Measurements from ENCODE around the gene SMIM28. TPM values are rescaled to one million over a fixed set of nuclear protein-coding genes. Genes with fewer than 3 reads are reported as not detected.

Gene SMIM28
- total RNA-seq, 1 experiment from 2014 or later, result not detected

DNA sequence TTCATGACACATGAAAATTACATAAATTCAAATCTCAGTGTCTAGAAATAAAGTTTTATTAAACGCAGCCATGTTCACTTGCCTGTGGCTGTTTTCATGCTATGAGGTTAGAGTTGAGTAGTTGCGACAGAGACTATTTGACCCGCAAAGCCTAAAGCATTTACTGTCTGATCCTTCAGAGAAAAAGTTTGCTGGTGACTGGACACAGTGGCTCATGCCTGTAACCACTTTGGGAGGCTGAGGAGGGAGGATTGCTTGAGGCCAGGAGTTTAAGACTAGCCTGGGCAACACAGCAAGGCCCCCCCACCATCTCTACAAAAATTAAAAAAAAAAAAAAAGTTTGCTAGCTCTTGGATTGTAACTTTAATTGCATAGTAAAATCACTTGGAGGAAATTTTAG, 9.2 kb downstream of the SMIM28 start:
- ChIA-PET CTCF (no interaction called here), POLR2A (no interaction called here)
- Mint-ChIP-seq H3K4me1 (ENCODE audit: insufficient read depth, unreplicated experiment) (no peaks in the 10 kb centered on the region), H3K4me3 (ENCODE audit: unreplicated experiment) (no peak overlapping the region), H3K27me3 (ENCODE audit: insufficient read depth, unreplicated experiment) (no peaks in the 10 kb centered on the region), H3K9me3 (ENCODE audit: unreplicated experiment) (no peaks in the 10 kb centered on the region), H3K27ac (ENCODE audit: low read depth, unreplicated experiment) (no peak overlapping the region), H3K36me3 (ENCODE audit: insufficient read depth, unreplicated experiment) (no peaks in the 10 kb centered on the region)
- intact Hi-C loops (cut with micrococcal nuclease), result no loop called here
- TF ChIP-seq, protein P1, sequence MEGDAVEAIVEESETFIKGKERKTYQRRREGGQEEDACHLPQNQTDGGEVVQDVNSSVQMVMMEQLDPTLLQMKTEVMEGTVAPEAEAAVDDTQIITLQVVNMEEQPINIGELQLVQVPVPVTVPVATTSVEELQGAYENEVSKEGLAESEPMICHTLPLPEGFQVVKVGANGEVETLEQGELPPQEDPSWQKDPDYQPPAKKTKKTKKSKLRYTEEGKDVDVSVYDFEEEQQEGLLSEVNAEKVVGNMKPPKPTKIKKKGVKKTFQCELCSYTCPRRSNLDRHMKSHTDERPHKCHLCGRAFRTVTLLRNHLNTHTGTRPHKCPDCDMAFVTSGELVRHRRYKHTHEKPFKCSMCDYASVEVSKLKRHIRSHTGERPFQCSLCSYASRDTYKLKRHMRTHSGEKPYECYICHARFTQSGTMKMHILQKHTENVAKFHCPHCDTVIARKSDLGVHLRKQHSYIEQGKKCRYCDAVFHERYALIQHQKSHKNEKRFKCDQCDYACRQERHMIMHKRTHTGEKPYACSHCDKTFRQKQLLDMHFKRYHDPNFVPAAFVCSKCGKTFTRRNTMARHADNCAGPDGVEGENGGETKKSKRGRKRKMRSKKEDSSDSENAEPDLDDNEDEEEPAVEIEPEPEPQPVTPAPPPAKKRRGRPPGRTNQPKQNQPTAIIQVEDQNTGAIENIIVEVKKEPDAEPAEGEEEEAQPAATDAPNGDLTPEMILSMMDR (IDR thresholded peaks at IDR 0.05; ENCODE audit: unreplicated experiment), result no peak
- no peak for DNase-seq (ENCODE audit: unreplicated experiment)
- no TSS peak for BruUV-seq (replicated peaks)

DNA sequence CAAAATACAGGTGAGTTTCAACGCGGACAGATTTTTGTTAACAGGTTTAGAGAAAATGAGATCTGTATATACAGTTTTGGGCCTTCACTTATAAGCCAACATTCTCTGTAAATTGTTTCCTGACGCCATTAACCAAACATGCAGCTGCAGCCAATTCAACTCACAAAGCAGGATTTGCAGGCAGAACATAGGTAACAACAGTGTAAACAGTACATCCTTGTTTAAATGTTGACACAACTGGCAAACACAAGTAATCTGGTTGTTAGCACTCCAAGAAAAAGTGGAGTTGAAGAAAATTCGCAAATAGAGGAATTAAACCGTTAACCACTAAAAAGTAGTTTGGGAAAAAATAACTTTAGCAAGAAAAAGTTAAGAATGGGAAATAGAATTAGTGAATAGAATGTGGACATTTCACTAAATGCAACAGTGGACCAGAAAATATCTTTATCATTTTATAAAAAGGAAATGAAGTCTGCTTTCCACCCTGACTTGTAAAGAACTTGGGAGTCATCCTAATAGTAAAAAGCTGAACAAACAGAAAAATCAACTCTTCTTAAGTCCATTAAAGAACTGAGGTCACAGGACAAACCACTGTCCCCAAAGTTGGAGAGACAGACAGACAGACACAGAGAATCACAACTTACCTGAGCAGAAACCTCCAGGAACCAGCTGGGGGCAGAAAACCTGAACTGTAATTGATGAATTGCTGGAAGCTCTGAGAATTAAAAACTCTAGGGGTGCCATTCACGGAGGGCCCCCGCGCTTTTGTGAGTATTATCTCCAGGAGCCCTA, 10.1 kb downstream of the SMIM28 start:
- DNase-seq (ENCODE audit: unreplicated experiment), result no peak
- intact Hi-C loops (cut with micrococcal nuclease), result no loop called here
- Mint-ChIP-seq H3K4me1 (ENCODE audit: insufficient read depth, unreplicated experiment) (no peaks in the 10 kb centered on the region), H3K4me3 (ENCODE audit: unreplicated experiment) (no peak overlapping the region), H3K36me3 (ENCODE audit: insufficient read depth, unreplicated experiment) (no peaks in the 10 kb centered on the region), H3K9me3 (ENCODE audit: unreplicated experiment) (no peaks in the 10 kb centered on the region), H3K27ac (ENCODE audit: low read depth, unreplicated experiment) (no peak overlapping the region), H3K27me3 (ENCODE audit: insufficient read depth, unreplicated experiment) (no peaks in the 10 kb centered on the region)
- ChIA-PET POLR2A (interaction anchor here (1.0 kb wide), 1 partner anchor 17 kb away, joined by 3 read pairs; the partner anchor contains the start of gene HEBP2), CTCF (interaction anchor here (0.8 to 1.2 kb wide), 2 partner anchors 28 to 122 kb away, joined by 3 read pairs; no protein-coding TSS in a partner anchor)
- BruUV-seq (replicated peaks), result no TSS peak
- TF ChIP-seq, protein P1 (IDR thresholded peaks at IDR 0.05; ENCODE audit: unreplicated experiment), result no peak

DNA sequence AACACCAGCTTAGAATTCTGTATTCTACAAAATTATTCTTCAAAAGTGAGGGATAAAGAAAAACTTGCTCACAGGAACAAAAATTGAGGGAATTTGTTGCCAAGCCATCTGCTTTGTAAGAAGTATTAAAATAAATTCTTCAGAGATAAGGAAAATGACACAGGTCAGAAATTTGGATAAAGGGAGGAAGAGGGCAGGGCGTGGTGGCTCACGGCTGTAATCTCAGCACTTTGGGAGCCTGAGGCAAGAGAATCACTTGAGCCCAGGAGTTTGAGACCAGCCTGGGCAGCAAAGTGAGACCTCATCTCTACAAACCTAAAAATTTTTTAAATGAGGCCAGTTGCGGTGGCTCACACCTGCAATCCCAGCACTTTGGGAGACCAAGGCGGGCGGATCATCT, 11.8 kb downstream of the SMIM28 start:
- POLR2A ChIA-PET, result no interaction called here
- CTCF ChIA-PET, result no interaction called here
- no peaks in the 10 kb centered on the region for H3K27me3 Mint-ChIP-seq (ENCODE audit: insufficient read depth, unreplicated experiment)
- H3K4me3 Mint-ChIP-seq (ENCODE audit: unreplicated experiment), result no peak overlapping the region
- H3K9me3 Mint-ChIP-seq (ENCODE audit: unreplicated experiment), result no peaks in the 10 kb centered on the region
- DNase-seq (ENCODE audit: unreplicated experiment), result no peak
- BruUV-seq (replicated peaks), result no TSS peak
- intact Hi-C loops (cut with micrococcal nuclease), result no loop called here
- H3K36me3 Mint-ChIP-seq (ENCODE audit: insufficient read depth, unreplicated experiment), result no peaks in the 10 kb centered on the region
- H3K4me1 Mint-ChIP-seq (ENCODE audit: insufficient read depth, unreplicated experiment), result no peaks in the 10 kb centered on the region
- TF ChIP-seq, protein P1 (IDR thresholded peaks at IDR 0.05; ENCODE audit: unreplicated experiment), result no peak
- no peak overlapping the region for H3K27ac Mint-ChIP-seq (ENCODE audit: low read depth, unreplicated experiment)

DNA sequence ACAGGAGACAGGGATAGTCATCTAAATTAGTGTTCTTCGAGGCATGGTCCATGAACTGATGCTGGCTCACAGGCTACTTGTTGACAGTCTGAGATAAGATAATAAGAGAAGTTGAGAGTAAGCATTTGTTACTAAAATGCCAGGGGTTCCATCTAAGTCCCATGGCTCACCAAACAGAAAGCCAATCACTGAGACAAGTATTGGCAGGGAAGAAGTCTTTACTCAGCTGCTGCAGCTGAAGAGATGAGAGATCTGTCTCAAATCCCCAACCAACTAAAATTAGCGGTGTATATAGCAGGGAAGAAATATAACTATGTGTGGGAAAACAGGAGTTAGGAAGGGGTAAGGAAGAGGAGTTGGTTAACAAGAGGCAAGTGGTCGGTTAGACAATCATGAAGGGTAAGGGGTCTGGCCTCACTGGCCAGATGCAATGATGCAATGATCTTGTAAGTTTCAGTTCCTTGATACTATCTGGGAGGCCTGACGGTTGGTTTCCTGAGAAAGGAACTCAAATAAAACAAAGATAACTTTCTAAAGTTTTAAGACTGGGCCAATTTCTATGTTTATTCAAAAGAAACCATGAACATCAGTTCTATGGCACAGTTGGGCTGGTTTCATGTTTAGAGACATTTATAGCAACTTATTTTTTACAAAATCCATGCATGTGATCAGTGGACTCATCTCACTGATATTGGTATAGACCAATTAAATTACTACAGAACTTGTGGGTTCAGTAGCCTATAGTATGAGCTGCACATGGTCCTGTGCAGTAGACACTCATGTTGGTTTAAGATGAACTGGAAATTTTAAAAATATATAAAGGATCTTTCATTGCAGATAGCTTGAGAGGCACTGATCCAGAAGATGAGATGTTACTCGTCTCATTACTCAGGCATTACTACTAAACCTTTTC, 16.4 kb downstream of the SMIM28 start:
- TF ChIP-seq, protein P1 (IDR thresholded peaks at IDR 0.05; ENCODE audit: unreplicated experiment), result no peak
- Mint-ChIP-seq H3K27ac (ENCODE audit: low read depth, unreplicated experiment) (no peak overlapping the region), H3K27me3 (ENCODE audit: insufficient read depth, unreplicated experiment) (no peaks in the 10 kb centered on the region), H3K4me1 (ENCODE audit: insufficient read depth, unreplicated experiment) (peaks cover 5% of the 10 kb centered on the region), H3K4me3 (ENCODE audit: unreplicated experiment) (no peak overlapping the region), H3K9me3 (ENCODE audit: unreplicated experiment) (no peaks in the 10 kb centered on the region), H3K36me3 (ENCODE audit: insufficient read depth, unreplicated experiment) (no peaks in the 10 kb centered on the region)
- intact Hi-C loops (cut with micrococcal nuclease), result no loop called here
- no TSS peak for BruUV-seq (replicated peaks)
- ChIA-PET CTCF (interaction anchor here (0.6 to 1.0 kb wide), 3 partner anchors 11 to 129 kb away, joined by 3 to 4 read pairs (median 3); no protein-coding TSS in a partner anchor), POLR2A (interaction anchor here (0.6 to 2.5 kb wide), 2 partner anchors 10 to 409 kb away, joined by 3 to 6 read pairs; partner anchors contain the start of gene HEBP2)
- DNase-seq (ENCODE audit: unreplicated experiment), result no peak
